Osteocyte (in vitro differentiated cells): Measurements from ENCODE around the gene LVRN. TPM values are rescaled to one million over a fixed set of nuclear protein-coding genes. Genes with fewer than 3 reads are reported as not detected.

Experiments used
- DNase-seq: peaks from one replicate; pipeline ENCODE4 v3.0.0; 2021; ENCODE audit warnings: mixed read lengths; ENCODE audit not compliant: unreplicated experiment; ENCODE audit errors: extremely low spot score
- H3K27ac Mint-ChIP-seq: one replicate; pipeline ENCODE4 v1.8.0; 2021; ENCODE audit warnings: mild to moderate bottlenecking, mixed read lengths; ENCODE audit not compliant: unreplicated experiment
- H3K27me3 Mint-ChIP-seq: one replicate; pipeline ENCODE4 v1.8.0; 2021; ENCODE audit warnings: mixed read lengths; ENCODE audit not compliant: unreplicated experiment
- H3K36me3 Mint-ChIP-seq: one replicate; pipeline ENCODE4 v1.8.0; 2021; ENCODE audit warnings: mixed read lengths; ENCODE audit not compliant: unreplicated experiment
- H3K4me1 Mint-ChIP-seq: one replicate; pipeline ENCODE4 v1.8.0; 2021; ENCODE audit warnings: mixed read lengths; ENCODE audit not compliant: unreplicated experiment
- H3K4me3 Mint-ChIP-seq: one replicate; pipeline ENCODE4 v1.8.0; 2021; ENCODE audit warnings: mild to moderate bottlenecking, moderate library complexity, mixed read lengths; ENCODE audit not compliant: unreplicated experiment
- H3K9me3 Mint-ChIP-seq: one replicate; pipeline ENCODE4 v1.8.0; 2021; ENCODE audit warnings: mixed read lengths; ENCODE audit not compliant: unreplicated experiment
- CTCF ChIP-seq: fragments of 200-600 bp; sonication (generic); IDR thresholded peaks from 2 replicates; pipeline ENCODE4 v1.5.0; 2021; ENCODE audit warnings: antibody characterized with exemption, mild to moderate bottlenecking, moderate library complexity
- total RNA-seq: library from RNA; stranded (reverse); gene quantifications from 2 replicates; pipeline ENCODE4 v1.2.1, GENCODE V29; 2021

LVRN gene
- total RNA-seq, 1 donor from 2014 or later = 0.40 TPM

- Mint-ChIP-seq H3K27ac (no peak overlapping the region), H3K36me3 (no peaks in the 10 kb centered on the region), H3K4me3 (no peak overlapping the region), H3K4me1 (no peaks in the 10 kb centered on the region), H3K9me3 (no peaks in the 10 kb centered on the region), H3K27me3 (peaks cover 40% of the 10 kb centered on the region)
- no peak for DNase-seq
- no peak for TF ChIP-seq CTCF
Observed at GRCh38 chr5:116058346-116058936, 96.2 kb downstream of the LVRN start.

DNA sequence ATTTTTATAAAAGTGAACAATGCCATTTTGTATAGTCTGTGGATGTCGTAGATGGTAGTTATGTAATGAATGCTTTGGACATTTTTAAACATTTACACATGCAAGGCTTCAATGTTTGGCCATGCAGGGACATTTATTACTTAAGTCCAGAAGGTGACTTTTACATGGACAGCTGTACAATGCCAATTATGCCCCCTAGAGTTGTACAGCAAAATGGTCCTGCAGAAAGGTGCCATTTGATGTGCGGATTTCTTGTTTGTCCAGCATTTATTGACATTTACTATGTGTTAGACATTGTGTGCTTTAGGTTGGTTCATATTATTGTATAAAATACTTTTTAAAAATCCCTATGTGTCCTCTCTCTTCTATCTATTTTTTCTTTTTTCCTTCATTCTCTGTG is 100.1 kb downstream of the LVRN start:
- no peaks in the 10 kb centered on the region for H3K9me3 Mint-ChIP-seq
- no peak overlapping the region for H3K27ac Mint-ChIP-seq
- no peak for TF ChIP-seq CTCF
- DNase-seq = no peak
- no peaks in the 10 kb centered on the region for H3K4me1 Mint-ChIP-seq
- H3K36me3 Mint-ChIP-seq = no peaks in the 10 kb centered on the region
- peaks cover 37% of the 10 kb centered on the region for H3K27me3 Mint-ChIP-seq
- H3K4me3 Mint-ChIP-seq = no peak overlapping the region

DNA sequence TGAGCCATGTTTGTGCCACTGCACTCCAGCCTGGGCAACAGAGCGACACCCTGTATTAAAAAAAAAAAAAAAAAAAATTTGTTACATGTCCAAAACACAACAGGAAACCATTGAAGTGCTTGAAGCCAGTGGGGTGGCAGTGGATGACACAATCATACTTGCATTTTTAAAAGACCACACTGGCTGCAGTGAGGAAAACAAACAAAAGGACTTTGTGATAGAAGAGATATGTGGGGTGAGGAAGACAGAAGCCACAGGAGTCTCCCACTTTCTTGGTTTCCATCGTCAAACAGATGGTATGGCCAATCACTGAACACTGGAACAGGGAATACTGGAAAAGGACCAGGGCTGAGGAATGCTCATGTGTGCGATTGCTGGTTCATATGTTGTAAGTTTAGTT is 101.7 kb downstream of the LVRN start:
- no peak for TF ChIP-seq CTCF
- DNase-seq = no peak
- no peak overlapping the region for H3K27ac Mint-ChIP-seq
- no peaks in the 10 kb centered on the region for H3K9me3 Mint-ChIP-seq
- no peaks in the 10 kb centered on the region for H3K4me1 Mint-ChIP-seq
- no peak overlapping the region for H3K4me3 Mint-ChIP-seq
- H3K36me3 Mint-ChIP-seq = no peaks in the 10 kb centered on the region
- H3K27me3 Mint-ChIP-seq = peaks cover 30% of the 10 kb centered on the region

DNA sequence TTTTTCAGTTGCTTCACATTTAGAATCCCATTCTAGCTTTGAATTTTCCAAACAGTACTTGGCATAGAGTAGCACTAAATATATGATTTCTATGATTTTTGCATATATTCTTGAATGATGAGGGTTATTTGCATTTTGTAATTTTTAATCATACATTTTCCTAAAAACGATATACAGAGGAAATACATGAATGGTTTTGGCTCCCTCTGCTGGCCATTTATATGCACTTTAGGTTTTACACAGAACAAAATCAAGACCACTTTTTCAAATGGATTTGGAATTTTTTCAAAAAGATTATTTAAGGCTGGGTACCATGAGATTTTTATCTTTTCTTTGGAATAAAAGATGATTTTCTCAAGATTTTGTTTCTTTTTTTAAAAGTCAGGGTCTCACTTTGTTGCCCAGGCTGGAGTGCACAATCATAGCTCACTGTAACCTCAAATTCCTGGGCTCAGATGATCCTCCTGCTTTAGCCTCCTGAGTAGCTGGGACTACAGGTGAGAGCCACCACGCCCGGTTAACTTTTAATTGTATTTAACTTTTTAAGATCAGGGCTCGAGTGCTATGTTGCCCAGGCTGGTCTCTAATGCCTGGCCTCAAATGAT is 105.9 kb downstream of the LVRN start:
- peaks cover 31% of the 10 kb centered on the region for H3K27me3 Mint-ChIP-seq
- no peaks in the 10 kb centered on the region for H3K9me3 Mint-ChIP-seq
- no peak overlapping the region for H3K27ac Mint-ChIP-seq
- no peak overlapping the region for H3K4me3 Mint-ChIP-seq
- no peak for DNase-seq
- no peaks in the 10 kb centered on the region for H3K4me1 Mint-ChIP-seq
- TF ChIP-seq CTCF = peak; percentile 81
- H3K36me3 Mint-ChIP-seq = no peaks in the 10 kb centered on the region

GRCh38 chr5:116071211-116071610 is 108.9 kb downstream of the LVRN start:
- TF ChIP-seq CTCF = no peak
- Mint-ChIP-seq H3K4me3 (no peak overlapping the region), H3K27ac (no peak overlapping the region), H3K4me1 (no peaks in the 10 kb centered on the region), H3K36me3 (no peaks in the 10 kb centered on the region), H3K9me3 (no peaks in the 10 kb centered on the region), H3K27me3 (peaks cover 35% of the 10 kb centered on the region)
- no peak for DNase-seq
